Frontal cortex (tissue), 4 donors: ENCODE data around the gene ERICH6B. TPM values are rescaled to one million over a fixed set of nuclear protein-coding genes. Genes with fewer than 3 reads are reported as not detected.

Experiments used
- DNase-seq, 2 donors: peaks; one replicate each; pipeline ENCODE4 v3.0.0; 2012; ENCODE audit warnings: low spot score in 2 of 2
- FAIRE-seq: peaks from 2 replicates; lab custom pipeline; 2012; peaks lifted over from hg19 to GRCh38; lab: Jason Lieb, UNC
- total RNA-seq: library from RNA; depleted of rRNA; stranded (reverse); fragments of >200 nt; gene quantifications from one replicate; pipeline ENCODE4 v1.2.3, GENCODE V29; 2014
- donor health status: control.
- donor health status: control.
- donor health status: control.

The ERICH6B gene
- total RNA-seq, 1 donor from 2014 or later: not detected

- DNase-seq: no peak
- no peak for FAIRE-seq
Measured at GRCh38 chr13:45546410-45546765, 69.2 kb downstream of the ERICH6B start.

GRCh38 chr13:45545686-45546409 lies 69.7 kb downstream of the ERICH6B start:
- FAIRE-seq: no peak
- DNase-seq: no peak

- FAIRE-seq (no peak), DNase-seq (no peak)
Measured at GRCh38 chr13:45544520-45544919, 71.0 kb downstream of the ERICH6B start.

- no peak for FAIRE-seq
- DNase-seq: no peak
Measured at GRCh38 chr13:45542878-45543277, 72.7 kb downstream of the ERICH6B start.

- DNase-seq: no peak
- no peak for FAIRE-seq
Measured at GRCh38 chr13:45542391-45542790, 73.1 kb downstream of the ERICH6B start.

GRCh38 chr13:45541806-45542205 lies 73.7 kb downstream of the ERICH6B start:
- DNase-seq: no peak
- FAIRE-seq: no peak

GRCh38 chr13:45540864-45541263 lies 74.7 kb downstream of the ERICH6B start:
- DNase-seq: no peak
- no peak for FAIRE-seq

GRCh38 chr13:45540195-45540594 lies 75.3 kb downstream of the ERICH6B start:
- FAIRE-seq: no peak
- DNase-seq: no peak

GRCh38 chr13:45538382-45538781 lies 77.2 kb downstream of the ERICH6B start:
- DNase-seq (no peak), FAIRE-seq (no peak)

GRCh38 chr13:45537516-45537915 lies 78.0 kb downstream of the ERICH6B start:
- DNase-seq (no peak), FAIRE-seq (no peak)

GRCh38 chr13:45536224-45536623 lies 79.3 kb downstream of the ERICH6B start:
- DNase-seq (no peak), FAIRE-seq (no peak)

- DNase-seq: no peak
Measured at GRCh38 chr13:45534604-45535003, 80.9 kb downstream of the ERICH6B start.

GRCh38 chr13:45529758-45530157 lies 85.8 kb downstream of the ERICH6B start:
- FAIRE-seq: no peak
- DNase-seq: no peak

More at GRCh38 chr13:45534604-45535003, 80.9 kb downstream of the ERICH6B start:
- FAIRE-seq: no peak

- no peak for DNase-seq
- FAIRE-seq: no peak
Measured at GRCh38 chr13:45527699-45528462, 87.7 kb downstream of the ERICH6B start.

GRCh38 chr13:45522571-45522970 lies 93.0 kb downstream of the ERICH6B start:
- DNase-seq (no peak), FAIRE-seq (no peak)

- DNase-seq: no peak
Measured at GRCh38 chr13:45521297-45521696, 94.2 kb downstream of the ERICH6B start.

GRCh38 chr13:45519493-45519892 lies 96.0 kb downstream of the ERICH6B start:
- FAIRE-seq (no peak), DNase-seq (no peak)

More at GRCh38 chr13:45521297-45521696, 94.2 kb downstream of the ERICH6B start:
- no peak for FAIRE-seq

GRCh38 chr13:45518525-45519245 lies 96.9 kb downstream of the ERICH6B start:
- DNase-seq: no peak
- FAIRE-seq: no peak

- FAIRE-seq (peak; percentile 13), DNase-seq (no peak)
Measured at GRCh38 chr13:45516757-45517156, 98.8 kb downstream of the ERICH6B start.

- no peak for DNase-seq
- FAIRE-seq: no peak
Measured at GRCh38 chr13:45512098-45512496, 103.4 kb downstream of the ERICH6B start.
